Limb (tissue), 2 donors: ENCODE measurements around the gene SLC43A3.
A peak's percentile ranks its signal among the peaks of the same experiment; 100 is the strongest.

ENCODE experiments used
- DNase-seq, 2 donors: peaks; one replicate each; pipeline ENCODE4 v3.0.0-alpha.2; 2016; ENCODE audit errors: extremely low spot score in 2 of 2

Gene SLC43A3

GRCh38 chr11:57426929-57427726 is at the start of gene SLC43A3:
SLC43A3 (minus strand) TSS chr11:57427121; CDS start chr11:57426172, 949 bp downstream.
- peak; percentile 84 for DNase-seq

- no peak for DNase-seq
These were observed 49.3 kb upstream of the SLC43A3 start for GRCh38 chr11:57476047-57476756.

- no peak for DNase-seq
These were observed 48.7 kb upstream of the SLC43A3 start for GRCh38 chr11:57475671-57476046.

- no peak for DNase-seq
These were observed 48.3 kb upstream of the SLC43A3 start for GRCh38 chr11:57475191-57475590.

GRCh38 chr11:57474803-57475115 is 47.8 kb upstream of the SLC43A3 start:
- DNase-seq = no peak

- DNase-seq = no peak
These were observed 47.3 kb upstream of the SLC43A3 start for GRCh38 chr11:57474017-57474802.

GRCh38 chr11:57473285-57473841 is 46.4 kb upstream of the SLC43A3 start:
- DNase-seq = no peak

- no peak for DNase-seq
These were observed 44.6 kb upstream of the SLC43A3 start for GRCh38 chr11:57471496-57471895.

GRCh38 chr11:57469268-57469667 is 42.3 kb upstream of the SLC43A3 start:
- no peak for DNase-seq

GRCh38 chr11:57468276-57468675 is 41.4 kb upstream of the SLC43A3 start:
- no peak for DNase-seq

GRCh38 chr11:57467508-57468157 is 40.7 kb upstream of the SLC43A3 start:
- DNase-seq = no peak

- no peak for DNase-seq
These were observed 39.8 kb upstream of the SLC43A3 start for GRCh38 chr11:57466680-57467079.

- DNase-seq = no peak
These were observed 37.7 kb upstream of the SLC43A3 start for GRCh38 chr11:57464539-57465181.

- peak in 1 of 2 donors; percentile 56 for DNase-seq
These were observed 37.0 kb upstream of the SLC43A3 start for GRCh38 chr11:57463671-57464538.

- DNase-seq = no peak
These were observed 35.7 kb upstream of the SLC43A3 start for GRCh38 chr11:57462597-57462996.

- DNase-seq = no peak
These were observed 35.0 kb upstream of the SLC43A3 start for GRCh38 chr11:57461841-57462489.

GRCh38 chr11:57460758-57461749 is 34.1 kb upstream of the SLC43A3 start:
- DNase-seq = peak in 1 of 2 donors; percentile 60
